ENCODE results near the gene ACAD9. TPM values are rescaled to one million over a fixed set of nuclear protein-coding genes. Genes with fewer than 3 reads are reported as not detected.

The ACAD9 gene
- total and polyA plus RNA-seq, 2 of the 13 experiments (the other 11 are each of a cell fraction or from before 2014, with no cell fraction given), result 15.3 to 38.2 TPM

DNA sequence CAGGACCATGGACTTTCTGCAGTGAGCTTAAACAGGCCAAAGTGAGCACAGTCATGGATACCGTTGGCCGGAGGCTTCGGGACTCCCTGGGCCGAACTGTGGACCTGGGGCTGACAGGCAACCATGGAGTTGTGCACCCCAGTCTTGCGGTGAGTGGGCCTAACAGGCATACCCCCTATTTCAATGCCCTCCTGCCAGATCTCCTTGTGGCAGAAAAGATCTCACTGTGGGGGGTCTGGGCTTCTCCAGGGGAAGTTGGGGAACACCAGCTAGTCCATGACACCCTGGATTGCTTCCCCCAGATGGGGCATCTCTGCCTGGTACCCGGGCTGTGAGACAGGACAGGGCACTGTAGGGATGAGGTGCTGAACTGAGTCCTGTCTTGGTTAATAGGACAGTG, 29.5 kb downstream of the ACAD9 start (continued):
- TF ChIP-seq SPEN (CRISPR knock-in tag; IDR thresholded peaks at IDR 0.05; ENCODE audit: low read depth), result no peak
- TF ChIP-seq TOE1 (CRISPR knock-in tag; IDR thresholded peaks at IDR 0.05), result no peak
- TF ChIP-seq MAFK (conservative IDR thresholded peaks at IDR 0.05 in 1 of 2, IDR thresholded peaks at IDR 0.05 in 1 of 2; ENCODE audit: low read length in 2 of 2), result no peak
- TF ChIP-seq ZNF782 (CRISPR knock-in tag; IDR thresholded peaks at IDR 0.05; ENCODE audit: borderline replicate concordance), result no peak
- no peak for TF ChIP-seq ARNT (IDR thresholded peaks at IDR 0.05)
- TF ChIP-seq EED (CRISPR knock-in tag; IDR thresholded peaks at IDR 0.05), result no peak

DNA sequence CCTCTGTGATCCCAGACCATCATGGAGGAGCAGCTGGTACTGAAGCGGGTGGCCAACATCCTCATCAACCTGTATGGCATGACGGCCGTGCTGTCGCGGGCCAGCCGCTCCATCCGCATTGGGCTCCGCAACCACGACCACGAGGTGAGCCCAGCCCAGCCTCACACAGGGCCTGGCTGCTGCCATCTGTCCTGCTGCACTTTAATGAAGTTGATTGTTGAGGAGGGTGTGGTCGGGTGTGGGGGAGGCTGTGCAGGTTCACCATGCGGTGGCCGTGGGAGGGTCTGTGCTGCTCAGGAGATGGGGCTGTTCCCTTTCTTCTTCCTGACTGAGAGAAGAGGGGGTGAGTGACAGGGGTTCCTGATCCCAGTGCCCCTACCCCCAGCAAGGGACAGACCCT, 30.6 kb downstream of the ACAD9 start:
- no peak for ATAC-seq
- Histone ChIP-seq H3K27ac (ENCODE audit: extremely low read length, insufficient read depth, low read length) (no peak overlapping the region), H3K4me2 (ENCODE audit: low read depth, low read length) (no peak overlapping the region), H3K36me3 (replicated peaks in 1 of 2; ENCODE audit: control insufficient read depth in 1 of 2, insufficient read depth in 2 of 2, low read length in 2 of 2) (peaks cover 34 to 78% of the 10 kb centered on the region in 2 experiments), H3K27me3 (ENCODE audit: control insufficient read depth in 1 of 2, insufficient read depth in 2 of 2, low read length in 2 of 2) (no peaks in the 10 kb centered on the region), H3K79me2 (ENCODE audit: insufficient read depth, low read length) (no peaks in the 10 kb centered on the region), H4K20me1 (ENCODE audit: insufficient read depth, low read length) (no peaks in the 10 kb centered on the region), H3K9ac (ENCODE audit: insufficient read depth, low read depth, low read length) (no peak overlapping the region), H3K4me3 (replicated peaks in 1 of 3; ENCODE audit: insufficient read depth in 1 of 3, low read depth in 2 of 3, low read length in 3 of 3) (no peak overlapping the region), H3K9me3 (ENCODE audit: low read length) (no peaks in the 10 kb centered on the region), H2AFZ (ENCODE audit: low read length) (no peak overlapping the region), H3K4me1 (ENCODE audit: insufficient read depth, low read length) (no peaks in the 10 kb centered on the region)
- POLR2A ChIA-PET, result no interaction called here
- no peak for DNase-seq (ENCODE audit: low spot score)
- FAIRE-seq, result no peak
- CTCF ChIA-PET (ENCODE audit: low intra/inter-chr PET ratio, low total read pairs), result no interaction called here
- no peak for TF ChIP-seq ZNF678 (CRISPR knock-in tag; IDR thresholded peaks at IDR 0.05)
- TF ChIP-seq AGO2 (optimal IDR thresholded peaks at IDR 0.05; ENCODE audit: low read depth, low read length), result peak; percentile 28
- no peak for TF ChIP-seq SMC3 (IDR thresholded peaks at IDR 0.05; ENCODE audit: low read length)
- TF ChIP-seq ZNF124 (CRISPR knock-in tag; IDR thresholded peaks at IDR 0.05), result no peak
- BruUV-seq (replicated peaks), result no TSS peak
- in situ Hi-C loops (cut with HindIII; ENCODE audit: extremely low pct_ligation_motif_present, low pct_unique_long_range_greater_than_20kb) (no loop called here), intact Hi-C loops (cut with micrococcal nuclease; ENCODE audit: unreplicated experiment) (no loop called here)
- 94% methylated on average over 2 of the region's 13 CpGs for WGBS (ENCODE audit: low lambda C conversion rate)

Measured in HepG2 (cell line).